Measurements from ENCODE around the gene DDX39A.
"Not testable (repeated sequence)": the region's sequence is repeated elsewhere in the genome, so short reads cannot be mapped to it uniquely, and the experiment has no call there.

Gene DDX39A

DNA sequence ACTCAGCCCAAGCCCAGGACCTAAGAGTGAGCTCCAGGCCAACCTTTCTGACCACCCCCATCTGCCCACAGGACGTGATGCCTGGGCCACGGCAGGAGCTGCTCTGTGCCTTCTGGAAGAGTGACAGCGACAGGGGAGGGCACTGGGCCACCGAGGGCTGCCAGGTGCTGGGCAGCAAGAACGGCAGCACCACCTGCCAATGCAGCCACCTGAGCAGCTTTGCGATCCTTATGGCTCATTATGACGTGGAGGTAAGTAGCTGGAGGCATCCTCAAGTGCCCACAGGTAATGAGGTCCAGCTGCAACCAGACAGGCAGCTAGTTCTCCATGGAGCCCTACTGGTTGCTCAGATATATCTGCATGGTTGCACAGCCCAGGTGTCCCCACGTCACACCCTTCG, 14.8 kb downstream of the DDX39A start:
- Histone ChIP-seq H3K27me3 (ENCODE audit: insufficient read depth, low read depth) (no peaks in the 10 kb centered on the region), H3K27ac (no peak overlapping the region), H3K4me2 (no peak overlapping the region), H3K4me1 (ENCODE audit: low read depth, poor library complexity, severe bottlenecking) (no peaks in the 10 kb centered on the region), H4K20me1 (ENCODE audit: insufficient read depth) (no peaks in the 10 kb centered on the region), H3K9ac (no peak overlapping the region), H3K36me3 (ENCODE audit: insufficient read depth) (peaks cover 8% of the 10 kb centered on the region; the same call in 1 of the 2 replicates), H2AFZ (ENCODE audit: low read depth) (no peak overlapping the region), H3K4me3 (IDR thresholded peaks at IDR 0.05; ENCODE audit: insufficient read depth, low read depth, low read length) (no peak overlapping the region), H3K79me2 (ENCODE audit: insufficient read depth, low read depth) (no peaks in the 10 kb centered on the region)
- TF ChIP-seq, protein P1, sequence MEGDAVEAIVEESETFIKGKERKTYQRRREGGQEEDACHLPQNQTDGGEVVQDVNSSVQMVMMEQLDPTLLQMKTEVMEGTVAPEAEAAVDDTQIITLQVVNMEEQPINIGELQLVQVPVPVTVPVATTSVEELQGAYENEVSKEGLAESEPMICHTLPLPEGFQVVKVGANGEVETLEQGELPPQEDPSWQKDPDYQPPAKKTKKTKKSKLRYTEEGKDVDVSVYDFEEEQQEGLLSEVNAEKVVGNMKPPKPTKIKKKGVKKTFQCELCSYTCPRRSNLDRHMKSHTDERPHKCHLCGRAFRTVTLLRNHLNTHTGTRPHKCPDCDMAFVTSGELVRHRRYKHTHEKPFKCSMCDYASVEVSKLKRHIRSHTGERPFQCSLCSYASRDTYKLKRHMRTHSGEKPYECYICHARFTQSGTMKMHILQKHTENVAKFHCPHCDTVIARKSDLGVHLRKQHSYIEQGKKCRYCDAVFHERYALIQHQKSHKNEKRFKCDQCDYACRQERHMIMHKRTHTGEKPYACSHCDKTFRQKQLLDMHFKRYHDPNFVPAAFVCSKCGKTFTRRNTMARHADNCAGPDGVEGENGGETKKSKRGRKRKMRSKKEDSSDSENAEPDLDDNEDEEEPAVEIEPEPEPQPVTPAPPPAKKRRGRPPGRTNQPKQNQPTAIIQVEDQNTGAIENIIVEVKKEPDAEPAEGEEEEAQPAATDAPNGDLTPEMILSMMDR (conservative IDR thresholded peaks at IDR 0.05; ENCODE audit: low read depth, low read length): no peak

- not testable (repeated sequence) for H3K79me2 ChIP-seq (ENCODE audit: insufficient read depth, low read depth); H4K20me1 ChIP-seq (ENCODE audit: insufficient read depth); H3K36me3 ChIP-seq (ENCODE audit: insufficient read depth); H2AFZ ChIP-seq (ENCODE audit: low read depth); H3K4me3 ChIP-seq (IDR thresholded peaks at IDR 0.05; ENCODE audit: insufficient read depth, low read depth, low read length); H3K9ac ChIP-seq; H3K4me1 ChIP-seq (ENCODE audit: low read depth, poor library complexity, severe bottlenecking); H3K4me2 ChIP-seq; H3K27me3 ChIP-seq (ENCODE audit: insufficient read depth, low read depth); H3K27ac ChIP-seq
Observed at GRCh38 chr19:14403145-14403930, 15.8 kb downstream of the DDX39A start.

- Histone ChIP-seq H2AFZ (ENCODE audit: low read depth) (no peak overlapping the region), H3K4me3 (IDR thresholded peaks at IDR 0.05; ENCODE audit: insufficient read depth, low read depth, low read length) (no peak overlapping the region), H4K20me1 (ENCODE audit: insufficient read depth) (no peaks in the 10 kb centered on the region), H3K9ac (no peak overlapping the region), H3K36me3 (ENCODE audit: insufficient read depth) (no peaks in the 10 kb centered on the region; the same call in 1 of the 2 replicates), H3K4me2 (no peak overlapping the region), H3K79me2 (ENCODE audit: insufficient read depth, low read depth) (no peaks in the 10 kb centered on the region), H3K4me1 (ENCODE audit: low read depth, poor library complexity, severe bottlenecking) (no peaks in the 10 kb centered on the region), H3K27me3 (ENCODE audit: insufficient read depth, low read depth) (no peaks in the 10 kb centered on the region), H3K27ac (no peak overlapping the region)
- TF ChIP-seq, protein P1 (conservative IDR thresholded peaks at IDR 0.05; ENCODE audit: low read depth, low read length): no peak
Observed at GRCh38 chr19:14402332-14403144, 16.6 kb downstream of the DDX39A start.

DNA sequence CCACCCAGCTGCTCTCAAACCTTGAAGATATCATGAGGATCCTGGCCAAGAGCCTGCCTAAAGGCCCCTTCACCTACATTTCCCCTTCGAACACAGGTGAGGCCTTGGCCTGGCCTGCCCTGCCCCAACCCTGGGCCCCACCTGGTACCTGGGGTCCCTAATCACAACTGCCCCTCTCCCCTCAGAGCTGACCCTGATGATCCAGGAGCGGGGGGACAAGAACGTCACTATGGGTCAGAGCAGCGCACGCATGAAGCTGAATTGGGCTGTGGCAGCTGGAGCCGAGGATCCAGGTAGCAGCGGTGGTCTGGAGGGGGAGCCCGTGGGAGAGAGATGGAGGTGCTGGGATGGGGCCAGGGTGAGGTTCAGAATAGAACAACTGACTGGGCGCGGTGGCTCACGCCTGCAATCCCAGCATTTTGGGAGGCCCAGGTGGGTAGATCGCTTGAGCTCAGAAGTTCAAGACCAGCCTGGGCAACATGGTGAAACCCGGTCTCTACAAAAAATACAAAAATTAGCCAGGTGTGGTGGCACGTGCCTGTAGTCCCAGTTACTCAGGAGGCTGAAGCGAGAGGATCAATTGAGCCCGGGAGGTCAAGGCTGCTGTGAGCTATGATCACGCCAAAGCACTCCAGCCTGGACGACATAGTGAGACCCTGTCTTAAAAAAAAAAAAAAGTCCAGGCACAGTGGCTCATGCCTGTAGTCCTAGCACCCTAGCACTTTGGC, 17.5 kb downstream of the DDX39A start:
- Histone ChIP-seq H3K4me3 (IDR thresholded peaks at IDR 0.05; ENCODE audit: insufficient read depth, low read depth, low read length) (no peak overlapping the region), H3K27me3 (ENCODE audit: insufficient read depth, low read depth) (no peaks in the 10 kb centered on the region)
- TF ChIP-seq, protein P1 (conservative IDR thresholded peaks at IDR 0.05; ENCODE audit: low read depth, low read length): no peak

More for the DNA sequence above, 17.5 kb downstream of the DDX39A start:
- H3K36me3 ChIP-seq (ENCODE audit: insufficient read depth): no peaks in the 10 kb centered on the region
- no peaks in the 10 kb centered on the region for H3K79me2 ChIP-seq (ENCODE audit: insufficient read depth, low read depth)
- H3K27ac ChIP-seq: no peak overlapping the region
- H2AFZ ChIP-seq (ENCODE audit: low read depth): no peak overlapping the region
- H3K9ac ChIP-seq: no peak overlapping the region
- H3K4me1 ChIP-seq (ENCODE audit: low read depth, poor library complexity, severe bottlenecking): no peaks in the 10 kb centered on the region
- no peaks in the 10 kb centered on the region for H4K20me1 ChIP-seq (ENCODE audit: insufficient read depth)
- no peak overlapping the region for H3K4me2 ChIP-seq
